NCI-H1436 treated with DMSO at 0.1 percent for 48 hours (cell line): Measurements from ENCODE around the gene PTPRT.

Source experiments
- DNase-seq: peaks from one replicate; lab custom pipeline; 2025; lab: John Stamatoyannopoulos, UW

Gene PTPRT

DNA sequence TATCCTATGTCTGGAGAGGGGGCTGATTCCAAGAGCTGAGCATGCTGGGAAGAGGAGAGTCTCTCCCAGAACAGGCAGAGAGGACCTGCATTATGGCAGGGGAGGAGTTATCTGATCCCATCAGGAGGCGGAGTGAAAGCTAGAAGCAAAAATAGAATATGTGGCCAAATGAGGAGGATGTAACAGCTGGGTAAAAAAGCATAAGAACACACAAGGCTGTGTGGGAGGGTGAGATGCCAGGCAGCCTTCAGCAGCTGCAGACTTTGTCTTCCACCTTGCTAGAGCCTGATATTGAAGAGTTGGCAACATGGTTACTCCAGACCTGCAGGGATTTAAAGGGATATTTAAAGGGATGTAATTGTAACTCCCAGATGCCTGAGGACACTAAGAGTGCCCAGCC is 167.1 kb downstream of the PTPRT start:
- no peak for DNase-seq

DNA sequence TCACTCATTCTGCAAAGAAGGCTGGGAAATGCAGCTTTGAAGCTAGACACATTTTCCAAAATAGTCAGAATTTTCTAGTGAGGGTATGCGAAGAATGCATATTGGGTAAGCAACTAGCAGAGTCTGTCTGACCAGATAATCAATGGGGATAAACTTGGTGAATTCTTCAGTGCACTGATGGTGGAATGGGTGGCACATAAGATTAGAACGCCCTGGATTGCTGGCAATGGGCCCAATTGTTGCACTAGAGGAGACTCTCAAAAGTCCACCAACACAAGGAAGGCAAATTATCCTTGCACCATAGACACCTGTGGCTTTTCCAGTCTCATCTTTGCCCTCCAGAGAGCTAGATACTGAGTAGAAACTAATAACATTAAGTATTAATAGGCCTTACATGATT is 167.6 kb downstream of the PTPRT start:
- no peak for DNase-seq

DNA sequence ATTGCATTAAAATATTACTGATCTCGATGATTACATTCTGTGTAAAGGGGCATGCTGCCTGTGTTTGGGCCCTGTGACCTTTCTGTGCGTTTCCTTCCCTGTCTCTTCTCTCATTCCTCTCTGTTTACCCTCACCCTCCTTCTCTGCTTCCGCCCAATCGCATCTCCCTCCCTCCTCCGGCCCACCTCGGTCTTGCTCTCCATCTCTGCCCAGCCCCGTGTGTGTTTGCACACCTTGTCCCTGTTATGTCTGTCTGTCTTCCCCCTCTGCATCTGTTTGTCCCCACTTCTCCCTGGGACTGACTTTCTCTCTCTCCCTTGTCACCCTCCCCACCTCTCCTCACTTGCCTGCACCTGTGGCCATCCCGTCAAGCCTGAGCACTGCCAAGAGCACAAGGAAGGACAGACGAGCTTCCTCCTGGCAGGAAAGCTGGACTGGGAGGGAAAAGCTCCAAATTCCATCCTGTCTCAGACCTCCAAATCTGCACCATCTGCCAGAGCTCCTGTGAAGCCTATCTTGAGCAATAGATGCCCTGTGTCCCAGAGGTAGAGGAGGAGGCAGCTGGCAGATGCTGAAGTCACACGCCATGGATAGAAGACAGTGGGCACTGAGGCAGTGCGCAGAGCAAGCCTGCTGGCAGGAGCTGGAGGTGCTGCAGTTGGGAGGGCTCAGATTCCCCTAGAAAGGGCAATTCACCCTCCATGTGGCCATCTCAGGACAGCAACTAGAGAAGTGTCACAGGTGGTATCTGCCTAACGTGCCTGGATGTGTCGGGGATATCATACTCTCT is 172.3 kb downstream of the PTPRT start:
- DNase-seq = no peak

- no peak for DNase-seq
Measured at GRCh38 chr20:43016257-43016656, 173.4 kb downstream of the PTPRT start.

DNA sequence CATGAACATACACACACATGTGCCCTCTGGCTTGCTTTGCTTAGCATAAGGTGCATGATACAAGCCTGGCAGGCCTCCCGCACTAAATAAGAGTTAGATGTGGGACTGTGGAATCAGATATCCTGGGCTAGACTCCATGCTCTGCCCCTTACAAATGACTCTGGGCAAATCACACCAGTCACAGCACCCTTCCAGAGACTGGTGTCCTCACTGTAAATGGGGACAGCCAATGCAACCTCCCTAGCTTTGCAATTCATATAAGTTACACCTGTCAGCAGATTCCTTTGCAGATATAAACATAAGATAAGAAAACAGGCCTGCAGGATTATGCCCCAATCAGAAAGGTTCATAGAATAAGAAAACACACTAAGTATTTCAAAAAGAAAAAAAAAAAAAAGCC is 174.1 kb downstream of the PTPRT start:
- DNase-seq = no peak

DNA sequence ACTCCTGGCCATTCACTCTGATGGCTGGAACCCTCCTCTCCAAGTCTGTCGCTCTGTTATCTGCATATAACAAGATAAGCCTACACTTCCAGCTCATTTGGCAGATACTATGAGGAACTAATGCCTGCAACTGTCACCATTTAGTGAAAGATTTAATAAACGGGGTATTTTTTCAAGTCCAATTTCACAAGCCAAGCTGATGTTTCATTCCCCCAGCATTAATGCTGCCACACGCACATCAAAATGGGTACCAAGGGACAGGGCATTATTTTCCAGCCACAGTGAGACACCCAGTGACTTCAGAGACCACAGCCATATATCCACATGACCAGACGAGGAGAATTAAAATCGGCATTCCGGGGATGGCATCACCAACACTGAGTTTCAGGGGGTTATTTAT is 175.5 kb downstream of the PTPRT start:
- no peak for DNase-seq

- DNase-seq = no peak
Measured at GRCh38 chr20:43011491-43011890, 178.2 kb downstream of the PTPRT start.

GRCh38 chr20:43009532-43009931 is 180.2 kb downstream of the PTPRT start:
- no peak for DNase-seq

- DNase-seq = no peak
Measured at GRCh38 chr20:43007525-43007924, 182.2 kb downstream of the PTPRT start.

DNA sequence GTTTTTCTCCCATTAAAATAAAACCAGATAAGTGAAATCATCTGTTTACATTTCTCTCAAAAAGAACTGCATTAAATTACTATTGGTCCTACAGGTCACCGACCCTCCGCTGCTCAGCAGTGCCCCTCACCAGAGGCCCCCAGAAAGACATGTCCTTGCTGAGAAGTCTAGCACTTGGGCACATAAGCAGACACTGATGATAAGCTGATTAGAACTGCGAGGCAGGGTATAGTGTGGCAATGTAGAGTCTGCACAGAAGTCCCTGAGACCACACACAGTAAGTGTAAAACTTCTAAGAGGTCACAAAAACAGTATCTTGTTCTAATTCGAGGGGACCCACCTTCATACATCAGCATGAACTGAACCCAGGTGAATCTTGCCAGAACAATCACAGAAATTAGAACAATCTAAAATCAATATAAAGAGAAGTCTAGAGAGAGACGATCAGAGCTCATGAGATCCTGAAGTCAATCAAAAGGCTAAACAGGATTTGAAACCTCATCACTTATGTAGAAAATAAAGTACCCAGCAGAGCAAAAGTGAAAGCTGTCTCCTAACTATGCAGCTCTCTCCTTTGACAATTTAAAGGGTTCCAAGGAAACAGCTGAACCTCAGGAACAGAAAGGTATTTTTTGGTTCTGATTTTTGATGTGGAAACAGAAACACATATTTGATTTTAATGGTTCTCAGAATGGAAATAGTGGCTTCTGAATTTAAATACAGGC is 182.9 kb downstream of the PTPRT start:
- DNase-seq = no peak

DNA sequence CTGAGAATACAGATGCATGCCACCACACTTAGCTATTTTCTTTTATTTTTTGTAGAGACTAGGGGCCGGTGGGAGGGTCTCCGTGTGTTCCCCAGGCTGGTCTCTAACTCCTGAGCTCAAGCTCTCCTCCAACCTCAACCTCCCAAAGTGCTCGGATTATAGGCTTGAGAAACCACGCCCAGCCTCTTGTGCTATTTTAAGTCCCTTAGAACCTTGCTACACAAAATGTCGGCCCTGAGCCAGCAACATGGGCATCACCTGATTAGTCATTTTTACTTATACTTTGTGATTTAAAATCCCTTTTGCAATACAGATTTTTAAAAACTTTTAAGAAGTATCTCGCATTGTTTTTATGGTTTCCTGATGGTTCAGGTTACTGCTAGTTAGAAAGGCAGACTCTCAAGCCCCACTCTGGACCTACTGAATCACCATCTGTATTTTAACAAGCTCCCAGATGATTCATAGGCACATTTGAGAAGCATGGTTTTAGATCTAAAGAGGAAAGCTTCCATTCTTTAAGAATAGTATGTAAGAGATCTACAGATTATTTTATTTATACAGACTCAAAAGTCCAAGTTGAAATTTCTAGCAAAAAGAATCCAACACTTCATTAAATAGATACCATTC is 186.3 kb downstream of the PTPRT start:
- no peak for DNase-seq

DNA sequence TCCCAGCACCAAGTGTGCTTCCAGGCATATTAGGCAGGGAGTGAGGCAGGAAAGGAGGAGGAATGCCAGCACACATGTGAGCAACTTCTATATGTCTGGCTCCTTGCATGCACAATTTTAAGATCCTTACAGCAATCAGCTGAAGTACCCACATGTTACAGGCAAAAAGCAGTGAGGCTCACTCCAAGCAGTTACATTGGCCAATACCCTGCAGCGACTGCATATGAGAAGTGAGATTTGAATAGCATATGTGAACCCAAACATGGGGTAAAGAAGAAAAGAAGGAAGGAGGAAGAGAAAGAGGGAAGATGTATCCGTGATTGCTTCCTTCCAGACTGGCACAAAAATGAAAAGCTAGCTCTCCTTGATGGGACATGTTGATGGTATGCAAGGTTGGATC is 193.6 kb downstream of the PTPRT start:
- no peak for DNase-seq

- DNase-seq = no peak
Measured at GRCh38 chr20:42988319-42988718, 201.4 kb downstream of the PTPRT start.

- no peak for DNase-seq
Measured at GRCh38 chr20:42987376-42988114, 202.2 kb downstream of the PTPRT start.

DNA sequence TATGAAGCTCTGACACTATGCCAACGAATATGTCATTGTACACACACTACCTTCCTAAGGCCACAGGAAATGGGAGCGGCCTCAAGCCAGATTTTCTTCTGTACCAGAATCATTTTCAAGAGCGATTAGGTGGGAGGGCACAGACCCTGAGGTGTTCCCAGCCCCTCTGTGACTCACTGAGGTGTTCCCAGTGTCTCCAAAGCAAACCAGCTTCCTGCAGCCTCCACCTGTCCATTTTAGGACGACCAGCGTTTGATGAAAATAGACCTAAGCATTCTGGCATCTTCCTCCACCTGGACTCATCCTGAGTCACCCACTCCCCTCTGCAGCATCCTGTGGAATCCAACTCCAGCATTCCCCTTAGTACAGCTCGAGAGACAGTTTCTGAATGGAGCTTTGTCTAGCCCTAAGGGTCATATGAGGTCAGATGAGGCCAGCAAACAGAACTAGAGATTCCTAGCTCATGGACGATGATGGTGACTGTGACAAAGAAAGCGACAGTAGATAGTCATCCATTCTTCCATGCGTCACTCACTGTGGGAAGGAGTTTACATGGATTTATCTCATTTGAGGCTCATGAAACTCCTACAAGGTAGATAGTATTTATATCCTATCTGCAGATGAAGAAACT is 203.4 kb downstream of the PTPRT start:
- DNase-seq = no peak

GRCh38 chr20:42985628-42986027 is 204.1 kb downstream of the PTPRT start:
- no peak for DNase-seq

DNA sequence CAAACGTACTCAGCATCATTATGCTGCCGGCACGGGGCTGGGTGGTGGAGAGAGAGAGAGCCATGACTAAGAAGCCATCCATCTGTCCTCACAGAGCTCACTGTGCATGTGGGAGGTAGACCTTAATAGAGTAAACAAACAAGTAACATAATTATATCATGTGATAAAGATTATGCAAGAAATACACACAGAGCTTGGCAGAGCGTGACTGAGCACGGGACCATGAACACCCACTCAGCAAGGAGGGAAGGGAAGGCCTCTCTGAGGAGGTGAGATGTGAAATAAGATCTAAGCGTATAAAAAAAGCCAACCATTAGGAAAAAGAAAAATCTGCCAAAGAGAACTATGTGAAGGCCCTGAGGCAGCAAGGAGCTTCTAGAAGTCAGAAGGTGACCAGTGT is 207.5 kb downstream of the PTPRT start:
- no peak for DNase-seq

DNA sequence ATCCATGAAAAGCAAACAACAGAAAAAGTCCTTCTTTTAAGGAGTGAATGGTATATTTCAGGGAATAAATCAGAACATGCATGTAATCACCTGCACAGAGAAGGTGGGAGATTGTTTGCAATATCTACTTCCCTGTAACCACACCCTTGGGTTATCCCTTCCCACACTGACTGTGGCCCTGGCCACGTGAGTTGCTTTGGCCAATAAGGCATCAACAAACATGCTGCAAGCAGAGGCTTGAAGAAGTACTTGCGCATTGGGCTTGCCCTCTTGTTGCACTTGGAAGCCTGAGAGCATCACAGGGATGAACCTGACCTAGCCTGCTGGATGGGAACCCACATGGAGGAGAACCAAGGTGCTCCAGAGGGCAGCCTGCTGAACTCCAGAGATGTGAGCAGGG is 208.5 kb downstream of the PTPRT start:
- no peak for DNase-seq

DNA sequence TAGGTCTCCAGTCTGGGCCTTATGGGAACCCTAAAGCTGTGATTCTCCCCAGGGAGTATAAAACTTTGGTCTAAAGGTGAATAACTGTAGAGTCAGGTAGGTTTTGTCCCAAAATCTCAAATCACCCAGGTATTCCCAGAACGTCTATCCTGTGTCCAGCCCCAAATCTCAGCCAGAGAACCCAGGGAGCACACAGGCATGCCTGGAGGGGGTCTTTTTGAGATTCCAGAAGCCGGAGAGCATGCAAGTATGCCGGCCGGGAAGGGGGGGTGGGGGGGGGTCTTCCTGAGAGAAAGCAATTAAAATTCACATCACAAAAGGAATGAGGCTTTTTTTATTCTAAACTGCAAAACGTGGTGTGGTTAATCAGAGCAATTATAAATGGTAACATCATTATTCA is 210.0 kb downstream of the PTPRT start:
- no peak for DNase-seq

- no peak for DNase-seq
Measured at GRCh38 chr20:42978184-42978974, 211.3 kb downstream of the PTPRT start.

GRCh38 chr20:42975974-42976373 is 213.7 kb downstream of the PTPRT start:
- no peak for DNase-seq
